PC-9 (cell line): ENCODE data around the gene IP6K3.

ENCODE experiments used
- CTCF ChIP-seq: fragments of 200-600 bp; sonication (generic); conservative IDR thresholded peaks from 2 replicates; pipeline ENCODE4 v1.6.1; 2017; ENCODE audit warnings: mixed run types, antibody characterized with exemption, mild to moderate bottlenecking, moderate library complexity
- EZH2 ChIP-seq: fragments of 200-600 bp; sonication (generic); IDR thresholded peaks from 2 replicates; pipeline ENCODE4 v1.8.0; 2017; ENCODE audit warnings: antibody characterized with exemption, low read depth

GRCh38 chr6:33686225-33686924 lies 60.3 kb downstream of the IP6K3 start:
- TF ChIP-seq CTCF (no peak), EZH2 (no peak)
